HCT116 (cell line): Measurements from ENCODE around the gene RIN3. TPM values are rescaled to one million over a fixed set of nuclear protein-coding genes. Genes with fewer than 3 reads are reported as not detected.
"Not testable (repeated sequence)": the region's sequence is repeated elsewhere in the genome, so short reads cannot be mapped to it uniquely, and the experiment has no call there.

Experiments
- ATAC-seq: fragments of 200-7000 bp; cut with Tn5 transposase; 2 replicates; pipeline ENCODE4 v1.9.1; 2020; ENCODE audit warnings: mild to moderate bottlenecking, moderate library complexity
- BruUV-seq: library from RNA; stranded (reverse); fragments of 400-500 nt; replicated peaks from 2 replicates; lab custom pipeline; 2021; lab: Mats Ljungman, UMichigan
- CTCF ChIA-PET: fragments of 300-600 bp; sonication (Branson Sonifier 250); formaldehyde crosslinking; loops from one replicate; lab custom pipeline; 2021; ENCODE audit warnings: antibody characterized with exemption; lab: Charles Lee
- POLR2A ChIA-PET: fragments of 300-600, 350-600 bp; sonication (Branson Sonifier 250); formaldehyde crosslinking; loops from one replicate; lab custom pipeline; 2021; ENCODE audit warnings: antibody characterized with exemption; lab: Charles Lee
- RAD21 ChIA-PET, 2 experiments: fragments of 300-600 bp; sonication (Branson Sonifier 250); formaldehyde crosslinking; loops; one replicate each; lab custom pipeline; 2023; ENCODE audit warnings: low total read pairs in 2 of 2; ENCODE audit not compliant: uncharacterized antibody in 2 of 2, unreplicated experiment in 2 of 2, low non-redundant PET in 1 of 2; lab: Charles Lee
- DNase-seq: peaks from one replicate; pipeline ENCODE4 v3.0.0-alpha.2; 2010; ENCODE audit warnings: low read depth, low spot score
- H2AFZ ChIP-seq: fragments of 200-600 bp; shearing (Covaris generic), sonication (generic); 2 replicates; pipeline ENCODE4 v1.6.1; 2017; ENCODE audit warnings: low read depth, mixed run types, mixed read lengths, antibody characterized with exemption, low read length; ENCODE audit not compliant: poor library complexity, severe bottlenecking
- H3K27ac ChIP-seq: 2 replicates; pipeline ENCODE4 v1.5.1; 2012; ENCODE audit warnings: low read depth, low read length
- H3K27me3 ChIP-seq: fragments of 200-600 bp; sonication (generic); 2 replicates; pipeline ENCODE4 v1.6.1; 2016; ENCODE audit warnings: mixed run types, low read length, mixed read lengths; ENCODE audit not compliant: insufficient read depth
- H3K36me3 ChIP-seq, 2 experiments: fragments of 200-500 bp in 1 of 2; fragments of 200-600 bp in 1 of 2; sonication (Bioruptor generic) in 1 of 2; sonication (generic) in 1 of 2; 2 replicates each; pipeline versions ENCODE4 v1.5.1 to v1.6.1; 2014 to 2016; ENCODE audit warnings: low read length in 2 of 2, inconsistent platforms in 1 of 2, mixed read lengths in 1 of 2, mixed run types in 1 of 2; ENCODE audit not compliant: insufficient read depth in 2 of 2, control insufficient read depth in 1 of 2
- H3K4me1 ChIP-seq, 2 experiments: fragments of 200-600 bp in 1 of 2; sonication (generic) in 1 of 2; 2 replicates each; pipeline versions ENCODE4 v1.5.1 to v1.6.1; 2012 to 2017; ENCODE audit warnings: low read length in 2 of 2, inconsistent platforms in 1 of 2, mild to moderate bottlenecking in 1 of 2, mixed read lengths in 1 of 2, mixed run types in 1 of 2, moderate library complexity in 1 of 2; ENCODE audit not compliant: insufficient read depth in 2 of 2, control insufficient read depth in 1 of 2
- H3K4me2 ChIP-seq: fragments of 200-600 bp; sonication (generic); 2 replicates; pipeline ENCODE4 v1.6.1; 2017; ENCODE audit warnings: mixed run types, low read length, mixed read lengths
- H3K4me3 ChIP-seq, 2 experiments: fragments of 200-600 bp in 1 of 2; sonication (generic) in 1 of 2; replicated peaks in 1 of 2; 2 replicates each; pipeline ENCODE4 v1.5.1; 2011 to 2016; ENCODE audit warnings: low read length in 2 of 2, control low read depth in 1 of 2, low read depth in 1 of 2, mild to moderate bottlenecking in 1 of 2, mixed read lengths in 1 of 2, mixed run types in 1 of 2
- H3K79me2 ChIP-seq: fragments of 200-600 bp; sonication (generic); 2 replicates; pipeline ENCODE4 v1.6.1; 2017; ENCODE audit warnings: mild to moderate bottlenecking, mixed run types, low read length, moderate library complexity, mixed read lengths; ENCODE audit not compliant: insufficient read depth
- H3K9ac ChIP-seq: fragments of 200-600 bp; sonication (generic); 2 replicates; pipeline ENCODE4 v1.6.1; 2016; ENCODE audit warnings: low read length, mixed read lengths
- H3K9me2 ChIP-seq: fragments of 200-600 bp; sonication (generic), shearing (Covaris generic); 2 replicates; pipeline ENCODE4 v1.6.1; 2017; ENCODE audit warnings: mixed run types, mild to moderate bottlenecking, moderate library complexity; ENCODE audit not compliant: insufficient read depth
- H3K9me3 ChIP-seq, 2 experiments: fragments of 200-500 bp in 1 of 2; fragments of 200-600 bp in 1 of 2; sonication (Bioruptor generic) in 1 of 2; sonication (generic) in 1 of 2; 2 replicates each; pipeline ENCODE4 v1.6.1; 2014 to 2017; ENCODE audit warnings: low read length in 2 of 2, mixed read lengths in 2 of 2, inconsistent platforms in 1 of 2, low read depth in 1 of 2, mild to moderate bottlenecking in 1 of 2, mixed run types in 1 of 2, moderate library complexity in 1 of 2; ENCODE audit not compliant: control insufficient read depth in 1 of 2, insufficient read depth in 1 of 2
- H4K20me1 ChIP-seq: fragments of 200-600 bp; sonication (generic), shearing (Covaris generic); 2 replicates; pipeline ENCODE4 v1.6.1; 2017; ENCODE audit warnings: mixed run types, mild to moderate bottlenecking, moderate library complexity; ENCODE audit not compliant: insufficient read depth
- CBX3 ChIP-seq: IDR thresholded peaks from 2 replicates; pipeline ENCODE4 v1.6.1; 2012; ENCODE audit warnings: low read depth
- FOSL1 ChIP-seq: IDR thresholded peaks from 2 replicates; pipeline ENCODE4 v1.6.1; 2012; ENCODE audit warnings: low read depth
- JUND ChIP-seq: IDR thresholded peaks from 2 replicates; pipeline ENCODE4 v1.6.1; 2012
- MAX ChIP-seq: IDR thresholded peaks from 2 replicates; pipeline ENCODE4 v1.6.1; 2012
- RAD21 ChIP-seq: IDR thresholded peaks from 2 replicates; pipeline ENCODE4 v1.6.1; 2012; ENCODE audit warnings: low read depth, mild to moderate bottlenecking
- SP1 ChIP-seq: IDR thresholded peaks from 2 replicates; pipeline ENCODE4 v1.6.1; 2012; ENCODE audit warnings: low read depth
- YY1 ChIP-seq: IDR thresholded peaks from 2 replicates; pipeline ENCODE4 v1.6.1; 2011; ENCODE audit warnings: low read length, low read depth, moderate library complexity, mild to moderate bottlenecking; ENCODE audit not compliant: insufficient replicate concordance; ENCODE audit errors: extremely low read depth
- intact Hi-C: fragments of 100-400 bp; cut with micrococcal nuclease; formaldehyde crosslinking; loops from 2 replicates; pipeline ENCODE4 v1.10.0; 2022
- total RNA-seq: library from RNA; stranded (reverse); gene quantifications from one replicate; pipeline ENCODE4 v1.2.1, GENCODE V29; 2021; ENCODE audit not compliant: unreplicated experiment
- TF ChIP-seq, protein P1 (sequence below): IDR thresholded peaks from 2 replicates; pipeline ENCODE4 v1.6.1; 2012

RIN3 gene
- total RNA-seq, 1 experiment from 2014 or later, result 22.2 TPM

DNA sequence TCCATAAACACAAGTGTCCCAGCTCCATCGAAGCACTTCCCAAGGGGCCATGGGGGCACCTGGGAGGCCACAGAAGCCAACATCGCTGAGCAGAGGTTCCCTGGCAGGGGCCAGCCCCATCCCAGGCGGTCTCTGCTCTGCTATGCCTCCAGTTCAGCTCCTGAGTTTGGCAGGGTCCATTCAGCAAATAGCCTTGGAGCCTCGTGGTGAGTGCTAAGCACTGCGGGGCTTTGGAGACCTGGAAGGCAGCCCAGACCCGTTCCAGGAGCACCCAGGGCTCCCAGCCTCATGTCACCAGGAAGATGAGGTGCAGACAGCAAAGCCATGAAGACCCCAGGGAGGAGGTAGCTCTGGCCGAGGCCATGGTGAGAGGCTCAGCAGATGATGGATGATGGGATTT lies 125.3 kb downstream of the RIN3 start:
- Histone ChIP-seq H3K9ac (no peak overlapping the region), H3K4me1 (peaks cover 2 to 20% of the 10 kb centered on the region in 2 experiments), H4K20me1 (no peaks in the 10 kb centered on the region), H3K36me3 (no peaks in the 10 kb centered on the region), H3K9me2 (no peaks in the 10 kb centered on the region), H3K79me2 (no peaks in the 10 kb centered on the region)
- DNase-seq, result no peak
- BruUV-seq, result no TSS peak
- CTCF ChIA-PET, result interaction anchor here (1.2 kb wide), 1 partner anchor 13 kb away, joined by 3 read pairs; no protein-coding TSS in a partner anchor
- no peak for TF ChIP-seq JUND
- TF ChIP-seq MAX, result no peak
- TF ChIP-seq YY1, result no peak
- no peak for TF ChIP-seq CBX3
- TF ChIP-seq RAD21, result no peak
- TF ChIP-seq SP1, result no peak
- TF ChIP-seq, protein P1, sequence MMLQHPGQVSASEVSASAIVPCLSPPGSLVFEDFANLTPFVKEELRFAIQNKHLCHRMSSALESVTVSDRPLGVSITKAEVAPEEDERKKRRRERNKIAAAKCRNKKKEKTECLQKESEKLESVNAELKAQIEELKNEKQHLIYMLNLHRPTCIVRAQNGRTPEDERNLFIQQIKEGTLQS, result no peak
- no peak for TF ChIP-seq FOSL1
- TF ChIP-seq, all 23 proteins: peak for 0
- ATAC-seq, result peak; percentile 37
- intact Hi-C loops, result no loop called here
- ChIA-PET RAD21 (no interaction called here), POLR2A (no interaction called here)
- Histone ChIP-seq H3K9me3 (no peaks in the 10 kb centered on the region), H3K4me2 (no peak overlapping the region), H3K27me3 (no peaks in the 10 kb centered on the region), H2AFZ (no peak overlapping the region), H3K4me3 (no peak overlapping the region), H3K27ac (no peak overlapping the region)

DNA sequence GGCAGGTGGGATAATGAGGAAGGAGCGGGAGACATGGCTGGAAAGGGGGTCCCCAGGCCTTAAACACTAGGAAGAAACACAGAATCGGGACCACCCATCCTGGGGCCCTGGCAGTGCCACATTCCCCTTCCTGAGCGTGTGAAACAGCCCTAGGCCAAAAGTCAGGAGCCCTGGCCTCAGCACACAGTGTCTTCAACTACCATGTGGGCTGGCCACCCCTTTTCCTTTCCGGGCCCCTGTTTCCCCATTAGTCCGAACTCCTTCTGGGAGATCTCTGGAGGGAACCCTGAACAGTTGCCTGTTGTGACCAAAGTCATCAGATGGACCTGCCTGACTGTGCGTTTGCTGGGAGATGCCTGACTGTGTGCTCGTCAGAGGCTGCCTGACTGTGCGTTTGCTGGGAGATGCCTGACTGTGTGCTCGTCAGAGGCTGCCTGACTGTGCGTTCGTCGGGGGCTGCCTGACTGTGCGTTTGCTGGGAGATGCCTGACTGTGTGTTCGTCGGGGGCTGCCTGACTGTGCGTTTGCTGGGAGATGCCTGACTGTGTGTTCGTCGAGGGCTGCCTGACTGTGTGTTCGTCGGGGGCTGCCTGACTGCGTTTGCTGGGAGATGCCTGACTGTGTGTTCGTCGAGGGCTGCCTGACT lies 126.0 kb downstream of the RIN3 start:
- POLR2A ChIA-PET, H3K36me3 ChIP-seq, H4K20me1 ChIP-seq, intact Hi-C loops, ATAC-seq, H3K27ac ChIP-seq, DNase-seq, H3K27me3 ChIP-seq, BruUV-seq, H3K9ac ChIP-seq, H3K4me3 ChIP-seq, H3K9me3 ChIP-seq, H3K9me2 ChIP-seq, H3K79me2 ChIP-seq, RAD21 ChIA-PET, H3K4me2 ChIP-seq, H2AFZ ChIP-seq: not testable (repeated sequence)
- peaks cover 8 to 22% of the 10 kb centered on the region in 2 experiments for H3K4me1 ChIP-seq
- CTCF ChIA-PET, result interaction anchor here (1.2 kb wide), 1 partner anchor 14 kb away, joined by 3 read pairs; no protein-coding TSS in a partner anchor
